DOHH2 (cell line): ENCODE data around the gene PCDH18.
"Not testable (repeated sequence)": the region's sequence is repeated elsewhere in the genome, so short reads cannot be mapped to it uniquely, and the experiment has no call there.

Source experiments
- H3F3A ChIP-seq: fragments of 200-600 bp; sonication (generic), shearing (Covaris generic); 2 replicates; pipeline ENCODE4 v1.6.0; 2016; ENCODE audit warnings: antibody characterized with exemption, mild to moderate bottlenecking; ENCODE audit not compliant: control insufficient read depth, insufficient read depth
- H3K27ac ChIP-seq: fragments of 200-600 bp; sonication (generic); 2 replicates; pipeline ENCODE4 v1.5.1; 2014; ENCODE audit warnings: low read depth, mild to moderate bottlenecking, low read length, moderate library complexity
- H3K27me3 ChIP-seq: fragments of 200-600 bp; sonication (generic); 2 replicates; pipeline ENCODE4 v1.6.1; 2014; ENCODE audit warnings: mild to moderate bottlenecking, low read length, mixed read lengths; ENCODE audit not compliant: control insufficient read depth
- H3K36me3 ChIP-seq: fragments of 200-600 bp; sonication (generic); 2 replicates; pipeline ENCODE4 v1.6.1; 2014; ENCODE audit warnings: mild to moderate bottlenecking, low read length, moderate library complexity, mixed read lengths; ENCODE audit not compliant: control insufficient read depth
- H3K4me1 ChIP-seq: fragments of 200-600 bp; sonication (generic); 2 replicates; pipeline ENCODE4 v1.6.1; 2014; ENCODE audit warnings: mild to moderate bottlenecking, low read length, mixed read lengths; ENCODE audit not compliant: control insufficient read depth
- H3K4me2 ChIP-seq: fragments of 200-600 bp; sonication (generic); 2 replicates; pipeline ENCODE4 v1.6.0; 2014; ENCODE audit warnings: mild to moderate bottlenecking, low read length, moderate library complexity
- H3K4me3 ChIP-seq: fragments of 200-600 bp; sonication (generic); 2 replicates; pipeline ENCODE4 v1.5.1; 2014; ENCODE audit warnings: mild to moderate bottlenecking, low read length, mixed read lengths
- H3K79me2 ChIP-seq: fragments of 200-600 bp; sonication (generic); 2 replicates; pipeline ENCODE4 v1.6.1; 2014; ENCODE audit warnings: mild to moderate bottlenecking, low read length, mixed read lengths; ENCODE audit not compliant: control insufficient read depth
- H3K9me2 ChIP-seq: fragments of 200-600 bp; sonication (generic); replicated peaks from 2 replicates; pipeline ENCODE4 v1.6.1; 2014; ENCODE audit warnings: mild to moderate bottlenecking, low read length, mixed read lengths; ENCODE audit not compliant: control insufficient read depth
- H3K9me3 ChIP-seq: fragments of 200-600 bp; sonication (generic); 2 replicates; pipeline ENCODE4 v1.6.1; 2014; ENCODE audit warnings: antibody characterized with exemption, low read length, mixed read lengths; ENCODE audit not compliant: control insufficient read depth, insufficient read depth
- H4K20me1 ChIP-seq: fragments of 200-600 bp; sonication (generic); 2 replicates; pipeline ENCODE4 v1.6.0; 2014; ENCODE audit warnings: low read depth, mild to moderate bottlenecking, antibody characterized with exemption, low read length, moderate library complexity; ENCODE audit not compliant: control insufficient read depth, insufficient read depth
- CTCF ChIP-seq: fragments of 200-600 bp; sonication (generic); IDR thresholded peaks from one replicate; pipeline ENCODE4 v1.5.1; 2014; ENCODE audit warnings: antibody characterized with exemption, mild to moderate bottlenecking, low read depth, low read length; ENCODE audit not compliant: poor library complexity, severe bottlenecking
- EZH2phosphoT487 ChIP-seq: fragments of 200-600 bp; sonication (generic); IDR thresholded peaks from 2 replicates; pipeline ENCODE4 v1.6.1; 2017; ENCODE audit warnings: borderline replicate concordance, mild to moderate bottlenecking, antibody characterized with exemption, low read length, moderate library complexity, mixed read lengths

The PCDH18 gene

GRCh38 chr4:137524725-137525369 is 7.4 kb downstream of the PCDH18 start:
- Histone ChIP-seq H3K4me3 (no peak overlapping the region), H3F3A (no peaks in the 10 kb centered on the region), H3K9me3 (no peaks in the 10 kb centered on the region), H3K79me2 (no peaks in the 10 kb centered on the region), H3K27me3 (no peaks in the 10 kb centered on the region), H4K20me1 (no peaks in the 10 kb centered on the region), H3K36me3 (no peaks in the 10 kb centered on the region), H3K9me2 (no peaks in the 10 kb centered on the region), H3K4me1 (no peaks in the 10 kb centered on the region), H3K4me2 (no peak overlapping the region), H3K27ac (no peak overlapping the region)
- TF ChIP-seq CTCF: no peak

GRCh38 chr4:137523329-137523728 is 9.0 kb downstream of the PCDH18 start:
- Histone ChIP-seq H4K20me1 (no peaks in the 10 kb centered on the region), H3K27me3 (no peaks in the 10 kb centered on the region), H3K4me1 (no peaks in the 10 kb centered on the region), H3K27ac (no peak overlapping the region), H3F3A (no peaks in the 10 kb centered on the region), H3K4me3 (no peak overlapping the region), H3K36me3 (no peaks in the 10 kb centered on the region), H3K9me2 (no peaks in the 10 kb centered on the region), H3K4me2 (no peak overlapping the region), H3K9me3 (no peaks in the 10 kb centered on the region), H3K79me2 (no peaks in the 10 kb centered on the region)
- no peak for TF ChIP-seq CTCF
- no peak for TF ChIP-seq EZH2phosphoT487

GRCh38 chr4:137521053-137521452 is 11.2 kb downstream of the PCDH18 start:
- no peaks in the 10 kb centered on the region for H3K27me3 ChIP-seq
- H3K36me3 ChIP-seq: no peaks in the 10 kb centered on the region
- no peaks in the 10 kb centered on the region for H3K4me1 ChIP-seq
- H3K4me2 ChIP-seq: no peak overlapping the region
- no peaks in the 10 kb centered on the region for H3K79me2 ChIP-seq
- TF ChIP-seq CTCF (no peak), EZH2phosphoT487 (no peak)
- H3K9me3 ChIP-seq: no peaks in the 10 kb centered on the region
- H3F3A ChIP-seq: no peaks in the 10 kb centered on the region
- H3K9me2 ChIP-seq: no peaks in the 10 kb centered on the region
- no peak overlapping the region for H3K27ac ChIP-seq
- H3K4me3 ChIP-seq: no peak overlapping the region
- H4K20me1 ChIP-seq: no peaks in the 10 kb centered on the region

GRCh38 chr4:137519406-137519805 is 12.9 kb downstream of the PCDH18 start:
- Histone ChIP-seq H3K4me3 (no peak overlapping the region), H4K20me1 (no peaks in the 10 kb centered on the region), H3K9me2 (no peaks in the 10 kb centered on the region), H3K27me3 (no peaks in the 10 kb centered on the region), H3K36me3 (no peaks in the 10 kb centered on the region), H3K9me3 (no peaks in the 10 kb centered on the region), H3F3A (no peaks in the 10 kb centered on the region), H3K4me1 (no peaks in the 10 kb centered on the region), H3K4me2 (no peak overlapping the region), H3K79me2 (no peaks in the 10 kb centered on the region), H3K27ac (no peak overlapping the region)
- no peak for TF ChIP-seq CTCF
- TF ChIP-seq EZH2phosphoT487: no peak

GRCh38 chr4:137517323-137517722 is 15.0 kb downstream of the PCDH18 start:
- not testable (repeated sequence) for H3K79me2 ChIP-seq, H3K4me2 ChIP-seq, H3K9me3 ChIP-seq, H3K4me3 ChIP-seq, H3F3A ChIP-seq, H3K27me3 ChIP-seq, H3K36me3 ChIP-seq, H4K20me1 ChIP-seq, H3K27ac ChIP-seq, H3K9me2 ChIP-seq, H3K4me1 ChIP-seq
